PC-9 (cell line): ENCODE measurements around the gene CNOT10. TPM values are rescaled to one million over a fixed set of nuclear protein-coding genes. Genes with fewer than 3 reads are reported as not detected.
A peak's percentile ranks its signal among the peaks of the same experiment; 100 is the strongest.

Source experiments
- BruUV-seq: library from RNA; stranded (reverse); fragments of 400-500 nt; replicated peaks from 2 replicates; lab custom pipeline; 2021; lab: Mats Ljungman, UMichigan
- CTCF ChIA-PET: fragments of 300-600 bp; sonication (Branson Sonifier 250); formaldehyde crosslinking; loops from one replicate; lab custom pipeline; 2022; ENCODE audit warnings: antibody characterized with exemption; lab: Charles Lee
- POLR2A ChIA-PET: fragments of 300-600 bp; sonication (Branson Sonifier 250); formaldehyde crosslinking; loops from one replicate; lab custom pipeline; 2022; ENCODE audit warnings: antibody characterized with exemption; ENCODE audit not compliant: unreplicated experiment; lab: Charles Lee
- DNase-seq, 2 experiments: peaks; one replicate each; pipeline versions ENCODE4 v3.0.0 to v3.0.0-alpha.2; 2015 to 2022; ENCODE audit warnings: mixed read lengths in 1 of 2
- H2AFZ ChIP-seq: fragments of 200-600 bp; sonication (generic); 2 replicates; pipeline ENCODE4 v1.8.1; 2017; ENCODE audit warnings: antibody characterized with exemption
- H3F3A ChIP-seq: fragments of 200-600 bp; sonication (generic); 2 replicates; pipeline ENCODE4 v1.8.1; 2017; ENCODE audit warnings: antibody characterized with exemption, mild to moderate bottlenecking, low read depth; ENCODE audit not compliant: insufficient read depth
- H3K27ac ChIP-seq: fragments of 200-600 bp; sonication (generic); 2 replicates; pipeline ENCODE4 v1.6.1; 2016; ENCODE audit warnings: mixed run types
- H3K27me3 ChIP-seq: fragments of 200-600 bp; sonication (generic); 2 replicates; pipeline ENCODE4 v1.6.1; 2016; ENCODE audit warnings: low read depth, mixed run types; ENCODE audit not compliant: insufficient read depth
- H3K36me3 ChIP-seq: fragments of 200-600 bp; sonication (generic); 2 replicates; pipeline ENCODE4 v1.6.1; 2016; ENCODE audit warnings: low read depth, mixed run types
- H3K4me1 ChIP-seq: fragments of 200-600 bp; sonication (generic); replicated peaks from 2 replicates; pipeline ENCODE4 v1.6.1; 2016; ENCODE audit warnings: mixed run types; ENCODE audit not compliant: insufficient read depth
- H3K4me2 ChIP-seq: fragments of 200-600 bp; sonication (generic); 2 replicates; pipeline ENCODE4 v1.6.1; 2017; ENCODE audit warnings: mixed run types
- H3K4me3 ChIP-seq: fragments of 200-600 bp; sonication (generic); 2 replicates; pipeline ENCODE4 v1.6.1; 2016; ENCODE audit warnings: mixed run types
- H3K79me2 ChIP-seq: fragments of 200-600 bp; sonication (generic); 2 replicates; pipeline ENCODE4 v1.6.1; 2017; ENCODE audit warnings: low read depth, mixed run types
- H3K9me2 ChIP-seq: fragments of 200-600 bp; sonication (generic); 2 replicates; pipeline ENCODE4 v1.8.1; 2017; ENCODE audit warnings: mild to moderate bottlenecking; ENCODE audit not compliant: insufficient read depth
- H3K9me3 ChIP-seq: fragments of 200-600 bp; sonication (generic); 2 replicates; pipeline ENCODE4 v1.8.1; 2016; ENCODE audit warnings: low read depth; ENCODE audit not compliant: insufficient read depth
- H4K20me1 ChIP-seq: fragments of 200-600 bp; sonication (generic); 2 replicates; pipeline ENCODE4 v1.8.1; 2017; ENCODE audit not compliant: insufficient read depth
- EZH2 ChIP-seq: fragments of 200-600 bp; sonication (generic); IDR thresholded peaks from 2 replicates; pipeline ENCODE4 v1.8.0; 2017; ENCODE audit warnings: antibody characterized with exemption, low read depth
- intact Hi-C: fragments of 100-400 bp; cut with micrococcal nuclease; formaldehyde crosslinking; loops from one replicate; pipeline ENCODE4 v1.10.0; 2022; ENCODE audit not compliant: unreplicated experiment
- total RNA-seq: library from RNA; stranded (reverse); gene quantifications from 2 replicates; pipeline ENCODE4 v1.2.3, GENCODE V29; 2021
- TF ChIP-seq, protein P1 (sequence below): fragments of 200-600 bp; sonication (generic); conservative IDR thresholded peaks from 2 replicates; pipeline ENCODE4 v1.6.1; 2017; ENCODE audit warnings: mixed run types, antibody characterized with exemption, mild to moderate bottlenecking, moderate library complexity

The CNOT10 gene
- total RNA-seq, 1 experiment from 2014 or later: 43.7 TPM

DNA sequence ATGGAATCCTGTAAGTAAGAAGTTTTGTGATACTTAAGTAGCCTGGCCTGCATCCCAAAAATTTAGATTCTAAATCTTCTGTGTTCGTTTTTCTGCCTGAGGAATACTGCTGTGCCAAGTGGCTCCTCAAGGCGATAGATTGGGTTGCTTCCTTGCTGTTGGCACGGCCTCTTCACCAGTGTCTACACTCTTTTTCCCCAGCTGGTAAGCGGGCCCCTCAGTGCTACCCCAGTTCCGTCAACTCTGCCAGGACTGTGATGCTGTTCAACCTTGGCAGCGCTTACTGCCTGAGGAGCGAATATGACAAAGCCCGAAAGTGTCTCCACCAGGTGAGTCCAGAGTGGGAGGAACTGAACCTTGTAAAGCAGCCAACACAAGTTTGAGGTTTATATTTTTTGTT is 79.5 kb downstream of the CNOT10 start:
- Histone ChIP-seq H4K20me1 (no peaks in the 10 kb centered on the region), H3K9me2 (no peaks in the 10 kb centered on the region), H3F3A (no peaks in the 10 kb centered on the region), H3K4me2 (no peak overlapping the region), H3K79me2 (no peaks in the 10 kb centered on the region), H2AFZ (no peak overlapping the region), H3K36me3 (no peaks in the 10 kb centered on the region), H3K4me3 (no peak overlapping the region), H3K27ac (no peak overlapping the region), H3K27me3 (no peaks in the 10 kb centered on the region), H3K9me3 (no peaks in the 10 kb centered on the region), H3K4me1 (no peaks in the 10 kb centered on the region)
- no peak for TF ChIP-seq EZH2
- TF ChIP-seq, protein P1, sequence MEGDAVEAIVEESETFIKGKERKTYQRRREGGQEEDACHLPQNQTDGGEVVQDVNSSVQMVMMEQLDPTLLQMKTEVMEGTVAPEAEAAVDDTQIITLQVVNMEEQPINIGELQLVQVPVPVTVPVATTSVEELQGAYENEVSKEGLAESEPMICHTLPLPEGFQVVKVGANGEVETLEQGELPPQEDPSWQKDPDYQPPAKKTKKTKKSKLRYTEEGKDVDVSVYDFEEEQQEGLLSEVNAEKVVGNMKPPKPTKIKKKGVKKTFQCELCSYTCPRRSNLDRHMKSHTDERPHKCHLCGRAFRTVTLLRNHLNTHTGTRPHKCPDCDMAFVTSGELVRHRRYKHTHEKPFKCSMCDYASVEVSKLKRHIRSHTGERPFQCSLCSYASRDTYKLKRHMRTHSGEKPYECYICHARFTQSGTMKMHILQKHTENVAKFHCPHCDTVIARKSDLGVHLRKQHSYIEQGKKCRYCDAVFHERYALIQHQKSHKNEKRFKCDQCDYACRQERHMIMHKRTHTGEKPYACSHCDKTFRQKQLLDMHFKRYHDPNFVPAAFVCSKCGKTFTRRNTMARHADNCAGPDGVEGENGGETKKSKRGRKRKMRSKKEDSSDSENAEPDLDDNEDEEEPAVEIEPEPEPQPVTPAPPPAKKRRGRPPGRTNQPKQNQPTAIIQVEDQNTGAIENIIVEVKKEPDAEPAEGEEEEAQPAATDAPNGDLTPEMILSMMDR: no peak
- ChIA-PET CTCF (no interaction called here), POLR2A (no interaction called here)
- DNase-seq: no peak
- BruUV-seq: no TSS peak
- intact Hi-C loops: no loop called here

DNA sequence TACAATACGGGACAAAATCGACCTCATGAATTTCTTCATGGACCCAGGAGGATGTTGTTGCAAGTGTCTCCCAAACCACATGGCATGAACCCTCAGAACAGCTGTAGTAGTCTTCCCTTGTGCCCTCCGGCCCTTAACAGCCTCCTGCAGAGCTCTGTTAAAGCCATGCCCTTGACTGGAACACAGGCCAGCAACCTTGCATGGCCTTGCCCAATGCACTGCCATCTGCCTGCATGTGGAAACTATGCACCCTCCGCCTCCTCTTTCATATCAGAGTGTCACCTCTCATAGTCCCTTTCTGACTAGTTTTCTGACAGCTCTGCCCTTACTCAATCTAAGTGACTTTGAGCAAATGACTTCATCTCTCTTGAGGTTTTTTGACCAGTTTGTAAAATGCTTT is 93.4 kb downstream of the CNOT10 start:
- H2AFZ ChIP-seq: no peak overlapping the region
- H3F3A ChIP-seq: no peaks in the 10 kb centered on the region
- CTCF ChIA-PET: no interaction called here
- BruUV-seq: no TSS peak
- TF ChIP-seq, protein P1: no peak
- no peak for TF ChIP-seq EZH2
- no peak overlapping the region for H3K27ac ChIP-seq
- H3K4me1 ChIP-seq: no peaks in the 10 kb centered on the region
- no peak for DNase-seq
- H3K79me2 ChIP-seq: no peaks in the 10 kb centered on the region
- intact Hi-C loops: no loop called here
- no peaks in the 10 kb centered on the region for H3K27me3 ChIP-seq
- POLR2A ChIA-PET: no interaction called here
- no peaks in the 10 kb centered on the region for H3K9me3 ChIP-seq
- H3K4me2 ChIP-seq: no peak overlapping the region
- H3K36me3 ChIP-seq: no peaks in the 10 kb centered on the region
- H4K20me1 ChIP-seq: no peaks in the 10 kb centered on the region
- H3K4me3 ChIP-seq: no peak overlapping the region
- no peaks in the 10 kb centered on the region for H3K9me2 ChIP-seq

DNA sequence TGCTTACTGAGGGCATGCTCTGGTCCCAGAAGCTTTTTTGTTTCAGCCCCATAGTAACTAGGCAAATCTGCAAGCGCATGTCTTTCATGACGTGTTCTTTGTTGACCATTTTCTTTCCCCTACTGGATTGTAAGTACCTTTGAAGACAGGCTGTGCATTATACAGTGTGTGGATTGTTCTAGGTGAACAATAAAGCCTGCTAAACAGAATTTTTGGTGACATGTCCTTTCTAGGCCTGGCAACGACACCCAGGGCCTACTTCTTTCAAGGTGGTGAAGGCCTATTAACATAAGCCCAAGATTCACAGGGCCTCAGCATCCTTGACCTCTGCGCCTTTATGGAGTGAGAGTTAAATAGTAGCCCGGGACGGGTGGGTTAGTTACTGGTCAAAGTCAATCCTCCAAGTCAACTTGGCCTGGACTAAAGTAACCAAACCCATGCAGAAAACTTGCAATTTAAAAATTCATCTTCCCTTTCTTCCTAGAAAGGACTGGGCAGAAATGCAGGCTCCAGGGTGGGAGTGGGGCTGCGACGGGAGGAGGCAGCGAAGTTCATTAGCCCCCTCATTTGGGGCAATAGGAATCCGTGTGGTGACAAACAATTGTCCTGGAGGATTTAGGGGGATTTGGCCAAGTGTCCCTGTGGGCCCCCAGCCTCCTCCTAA is 95.2 kb downstream of the CNOT10 start:
- no peaks in the 10 kb centered on the region for H3K36me3 ChIP-seq
- no peak overlapping the region for H2AFZ ChIP-seq
- TF ChIP-seq, protein P1: no peak
- no peak for TF ChIP-seq EZH2
- intact Hi-C loops: loop anchor here (2.0 to 10.0 kb wide), 2 partner anchors 47 to 125 kb away; no protein-coding TSS in a partner anchor
- H4K20me1 ChIP-seq: no peaks in the 10 kb centered on the region
- no TSS peak for BruUV-seq
- peak overlapping the region; percentile 65; the same call in 1 of the 2 replicates for H3K4me3 ChIP-seq
- no peaks in the 10 kb centered on the region for H3K4me1 ChIP-seq
- no peaks in the 10 kb centered on the region for H3F3A ChIP-seq
- H3K27me3 ChIP-seq: no peaks in the 10 kb centered on the region
- no peaks in the 10 kb centered on the region for H3K79me2 ChIP-seq
- ChIA-PET POLR2A (interaction anchor here (0.6 kb wide), 1 partner anchor 863 kb away, joined by 3 read pairs; no protein-coding TSS in a partner anchor), CTCF (interaction anchor here (0.6 kb wide), 2 partner anchors 159 to 318 kb away, joined by 4 to 5 read pairs; no protein-coding TSS in a partner anchor)
- no peaks in the 10 kb centered on the region for H3K9me2 ChIP-seq
- no peaks in the 10 kb centered on the region for H3K9me3 ChIP-seq
- H3K4me2 ChIP-seq: peak overlapping the region; percentile 83
- H3K27ac ChIP-seq: no peak overlapping the region
- DNase-seq: no peak
